ENCODE results near the gene TBC1D2.
"Not testable (repeated sequence)": the region's sequence is repeated elsewhere in the genome, so short reads cannot be mapped to it uniquely, and the experiment has no call there.

TBC1D2 gene

GRCh38 chr9:98285446-98285845 is 30.0 kb upstream of the TBC1D2 start:
- no peak for TF ChIP-seq CTCF (IDR thresholded peaks at IDR 0.05; ENCODE audit: insufficient read depth, low read depth, low read length, missing control alignments)
- DNase-seq (ENCODE audit: low read depth): no peak
- no peak overlapping the region for H3K4me3 ChIP-seq (ENCODE audit: low read length)

- DNase-seq (ENCODE audit: low read depth): no peak
- no peak for TF ChIP-seq CTCF (IDR thresholded peaks at IDR 0.05; ENCODE audit: insufficient read depth, low read depth, low read length, missing control alignments)
- no peak overlapping the region for H3K4me3 ChIP-seq (ENCODE audit: low read length)
Observed at GRCh38 chr9:98284754-98285153, 29.3 kb upstream of the TBC1D2 start.

GRCh38 chr9:98283143-98283542 is 27.7 kb upstream of the TBC1D2 start:
- peak; percentile 29 for DNase-seq (ENCODE audit: low read depth)
- not testable (repeated sequence) for H3K4me3 ChIP-seq (ENCODE audit: low read length)

GRCh38 chr9:98281281-98281680 is 25.8 kb upstream of the TBC1D2 start:
- TF ChIP-seq CTCF (IDR thresholded peaks at IDR 0.05; ENCODE audit: insufficient read depth, low read depth, low read length, missing control alignments): no peak
- no peak overlapping the region for H3K4me3 ChIP-seq (ENCODE audit: low read length)
- no peak for DNase-seq (ENCODE audit: low read depth)

- DNase-seq (ENCODE audit: low read depth): no peak
- no peak overlapping the region for H3K4me3 ChIP-seq (ENCODE audit: low read length)
- TF ChIP-seq CTCF (IDR thresholded peaks at IDR 0.05; ENCODE audit: insufficient read depth, low read depth, low read length, missing control alignments): no peak
Observed at GRCh38 chr9:98280574-98280973, 25.1 kb upstream of the TBC1D2 start.

GRCh38 chr9:98280162-98280561 is 24.7 kb upstream of the TBC1D2 start:
- no peak for TF ChIP-seq CTCF (IDR thresholded peaks at IDR 0.05; ENCODE audit: insufficient read depth, low read depth, low read length, missing control alignments)
- H3K4me3 ChIP-seq (ENCODE audit: low read length): no peak overlapping the region
- no peak for DNase-seq (ENCODE audit: low read depth)

- TF ChIP-seq CTCF (IDR thresholded peaks at IDR 0.05; ENCODE audit: insufficient read depth, low read depth, low read length, missing control alignments): no peak
- no peak for DNase-seq (ENCODE audit: low read depth)
Observed at GRCh38 chr9:98276907-98277469, 21.5 kb upstream of the TBC1D2 start.

More at GRCh38 chr9:98276907-98277469, 21.5 kb upstream of the TBC1D2 start:
- H3K4me3 ChIP-seq (ENCODE audit: low read length): no peak overlapping the region

Measured in epithelial cell of esophagus (primary cell).